Osteoblast (primary cell): ENCODE data around the gene ATRNL1. TPM values are rescaled to one million over a fixed set of nuclear protein-coding genes. Genes with fewer than 3 reads are reported as not detected.

ENCODE experiments used
- DNase-seq: peaks from one replicate; pipeline ENCODE4 v3.0.0; 2011; ENCODE audit warnings: low spot score, mixed read lengths; ENCODE audit not compliant: insufficient read length; ENCODE audit errors: missing footprints
- H2AFZ ChIP-seq: 2 replicates; pipeline ENCODE4 v1.6.0; 2011; ENCODE audit warnings: mild to moderate bottlenecking, low read length
- H3K27ac ChIP-seq: 2 replicates; pipeline ENCODE4 v1.5.1; 2011; ENCODE audit warnings: mild to moderate bottlenecking, low read depth, low read length, moderate library complexity
- H3K27me3 ChIP-seq: 2 replicates; pipeline ENCODE4 v1.6.0; 2012; ENCODE audit warnings: mild to moderate bottlenecking, control low read depth, inconsistent platforms, low read length, moderate library complexity; ENCODE audit not compliant: insufficient read depth
- H3K36me3 ChIP-seq: 2 replicates; pipeline ENCODE4 v1.5.1; 2011; ENCODE audit warnings: mild to moderate bottlenecking, low read length, control low read depth, moderate library complexity; ENCODE audit not compliant: insufficient read depth
- H3K4me1 ChIP-seq: 2 replicates; pipeline ENCODE4 v1.5.1; 2011; ENCODE audit warnings: mild to moderate bottlenecking, low read length, control low read depth, moderate library complexity; ENCODE audit not compliant: insufficient read depth
- H3K4me2 ChIP-seq: 2 replicates; pipeline ENCODE4 v1.6.0; 2011; ENCODE audit warnings: mild to moderate bottlenecking, low read length; ENCODE audit not compliant: insufficient read depth
- H3K4me3 ChIP-seq: fragments of 200-600 bp; sonication (generic); 3 replicates; pipeline ENCODE4 v1.5.1; 2012; ENCODE audit warnings: mild to moderate bottlenecking, low read length, inconsistent platforms; ENCODE audit not compliant: insufficient read depth
- H3K79me2 ChIP-seq: 2 replicates; pipeline ENCODE4 v1.6.0; 2012; ENCODE audit warnings: mild to moderate bottlenecking, low read length, control low read depth, inconsistent platforms; ENCODE audit not compliant: insufficient read depth
- H3K9me3 ChIP-seq: 2 replicates; pipeline ENCODE4 v1.5.1; 2011; ENCODE audit warnings: low read depth, low read length, control low read depth
- H4K20me1 ChIP-seq: 2 replicates; pipeline ENCODE4 v1.6.0; 2012; ENCODE audit warnings: mild to moderate bottlenecking, low read length, control low read depth; ENCODE audit not compliant: insufficient read depth
- total RNA-seq: library from RNA; depleted of rRNA; stranded (reverse); fragments of >200 nt; gene quantifications from 2 replicates; pipeline ENCODE4 v1.2.3, GENCODE V29; 2012
- TF ChIP-seq, protein P1 (sequence below): IDR thresholded peaks from 2 replicates; pipeline ENCODE4 v1.5.1; 2011; ENCODE audit warnings: mild to moderate bottlenecking, low read depth, low read length, moderate library complexity; ENCODE audit errors: extremely low read depth

Gene ATRNL1
- total RNA-seq, 1 donor = 1.4 TPM

- DNase-seq = no peak
- H3K36me3 ChIP-seq = no peaks in the 10 kb centered on the region
- no peak overlapping the region for H3K27ac ChIP-seq
- TF ChIP-seq, protein P1, sequence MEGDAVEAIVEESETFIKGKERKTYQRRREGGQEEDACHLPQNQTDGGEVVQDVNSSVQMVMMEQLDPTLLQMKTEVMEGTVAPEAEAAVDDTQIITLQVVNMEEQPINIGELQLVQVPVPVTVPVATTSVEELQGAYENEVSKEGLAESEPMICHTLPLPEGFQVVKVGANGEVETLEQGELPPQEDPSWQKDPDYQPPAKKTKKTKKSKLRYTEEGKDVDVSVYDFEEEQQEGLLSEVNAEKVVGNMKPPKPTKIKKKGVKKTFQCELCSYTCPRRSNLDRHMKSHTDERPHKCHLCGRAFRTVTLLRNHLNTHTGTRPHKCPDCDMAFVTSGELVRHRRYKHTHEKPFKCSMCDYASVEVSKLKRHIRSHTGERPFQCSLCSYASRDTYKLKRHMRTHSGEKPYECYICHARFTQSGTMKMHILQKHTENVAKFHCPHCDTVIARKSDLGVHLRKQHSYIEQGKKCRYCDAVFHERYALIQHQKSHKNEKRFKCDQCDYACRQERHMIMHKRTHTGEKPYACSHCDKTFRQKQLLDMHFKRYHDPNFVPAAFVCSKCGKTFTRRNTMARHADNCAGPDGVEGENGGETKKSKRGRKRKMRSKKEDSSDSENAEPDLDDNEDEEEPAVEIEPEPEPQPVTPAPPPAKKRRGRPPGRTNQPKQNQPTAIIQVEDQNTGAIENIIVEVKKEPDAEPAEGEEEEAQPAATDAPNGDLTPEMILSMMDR = no peak
- no peak overlapping the region for H3K4me2 ChIP-seq
- H3K79me2 ChIP-seq = no peaks in the 10 kb centered on the region
- H3K9me3 ChIP-seq = no peaks in the 10 kb centered on the region
- no peaks in the 10 kb centered on the region for H4K20me1 ChIP-seq
- H3K4me3 ChIP-seq = no peak overlapping the region
- no peaks in the 10 kb centered on the region for H3K4me1 ChIP-seq
- no peaks in the 10 kb centered on the region for H3K27me3 ChIP-seq
- no peak overlapping the region for H2AFZ ChIP-seq
Observed at GRCh38 chr10:115802911-115803310, 709.7 kb downstream of the ATRNL1 start.

- Histone ChIP-seq H3K27me3 (no peaks in the 10 kb centered on the region), H3K4me1 (no peaks in the 10 kb centered on the region), H3K4me3 (no peak overlapping the region), H3K27ac (no peak overlapping the region), H3K4me2 (no peak overlapping the region), H3K36me3 (no peaks in the 10 kb centered on the region), H2AFZ (peak overlapping the region; percentile 24), H4K20me1 (no peaks in the 10 kb centered on the region), H3K9me3 (no peaks in the 10 kb centered on the region), H3K79me2 (no peaks in the 10 kb centered on the region)
- TF ChIP-seq, protein P1 = no peak
- no peak for DNase-seq
Observed at GRCh38 chr10:115814542-115814941, 721.4 kb downstream of the ATRNL1 start.

DNA sequence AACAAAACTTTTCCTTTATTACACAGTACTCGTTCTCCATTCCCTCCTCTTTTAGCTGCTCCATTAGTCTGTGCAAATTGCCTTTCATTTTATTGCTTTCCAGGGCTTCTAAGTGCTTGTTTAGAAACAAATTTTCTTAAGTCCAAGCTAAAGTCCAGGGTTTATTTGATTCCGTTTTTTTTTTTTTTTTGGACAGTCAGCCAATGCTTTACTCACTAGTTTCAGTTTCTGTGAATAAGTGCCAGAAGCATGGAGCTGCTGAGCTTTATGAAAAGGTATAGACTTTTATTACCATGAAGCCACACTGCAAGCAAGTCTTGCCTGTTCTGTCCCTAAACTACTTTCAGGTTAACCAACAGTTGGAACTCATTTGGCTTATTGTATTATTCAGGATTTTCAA is 724.8 kb downstream of the ATRNL1 start:
- H3K27me3 ChIP-seq = no peaks in the 10 kb centered on the region
- peak overlapping the region; percentile 89 for H2AFZ ChIP-seq
- TF ChIP-seq, protein P1 = no peak
- no peaks in the 10 kb centered on the region for H3K36me3 ChIP-seq
- H3K4me2 ChIP-seq = peak overlapping the region; percentile 79
- no peak for DNase-seq
- peak overlapping the region; percentile 65 for H3K4me3 ChIP-seq
- H3K79me2 ChIP-seq = no peaks in the 10 kb centered on the region
- no peaks in the 10 kb centered on the region for H4K20me1 ChIP-seq
- no peaks in the 10 kb centered on the region for H3K9me3 ChIP-seq
- no peak overlapping the region for H3K27ac ChIP-seq
- no peaks in the 10 kb centered on the region for H3K4me1 ChIP-seq

DNA sequence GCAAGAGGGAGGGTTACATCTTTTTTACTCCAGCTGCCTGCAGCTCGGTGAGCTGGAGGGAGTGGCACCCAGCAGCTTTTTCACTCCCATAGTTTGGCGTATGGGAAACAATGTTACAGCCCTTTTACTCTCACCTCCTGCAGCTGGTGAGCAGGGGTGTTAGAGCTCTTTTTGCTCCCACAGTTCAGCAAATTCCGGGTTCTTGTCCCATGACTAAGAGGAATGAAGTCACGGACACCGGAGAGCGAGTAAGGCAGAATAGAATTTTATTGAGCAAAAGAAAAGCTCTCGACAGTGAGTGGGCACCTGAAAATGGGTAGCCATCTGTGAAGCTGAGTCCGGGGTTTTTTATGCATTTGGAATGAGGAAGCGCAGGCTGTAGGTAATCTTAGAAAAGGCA is 733.2 kb downstream of the ATRNL1 start:
- no peak overlapping the region for H3K4me3 ChIP-seq
- H3K4me2 ChIP-seq = no peak overlapping the region
- peaks cover 28% of the 10 kb centered on the region for H3K4me1 ChIP-seq
- TF ChIP-seq, protein P1 = no peak
- no peaks in the 10 kb centered on the region for H4K20me1 ChIP-seq
- no peak overlapping the region for H2AFZ ChIP-seq
- no peaks in the 10 kb centered on the region for H3K9me3 ChIP-seq
- H3K36me3 ChIP-seq = no peaks in the 10 kb centered on the region
- no peaks in the 10 kb centered on the region for H3K27me3 ChIP-seq
- DNase-seq = no peak
- no peak overlapping the region for H3K27ac ChIP-seq
- no peaks in the 10 kb centered on the region for H3K79me2 ChIP-seq
